RCC 7860 (cell line): ENCODE results near the gene TOR1A.
"Not testable (repeated sequence)": the region's sequence is repeated elsewhere in the genome, so short reads cannot be mapped to it uniquely, and the experiment has no call there.

Source experiments
- DNase-seq: peaks from one replicate; pipeline ENCODE4 v3.0.0-alpha.2; 2015; ENCODE audit warnings: low spot score
- FAIRE-seq: peaks from 2 replicates; lab custom pipeline; 2012; peaks lifted over from hg19 to GRCh38; lab: Jason Lieb, UNC

TOR1A gene

DNA sequence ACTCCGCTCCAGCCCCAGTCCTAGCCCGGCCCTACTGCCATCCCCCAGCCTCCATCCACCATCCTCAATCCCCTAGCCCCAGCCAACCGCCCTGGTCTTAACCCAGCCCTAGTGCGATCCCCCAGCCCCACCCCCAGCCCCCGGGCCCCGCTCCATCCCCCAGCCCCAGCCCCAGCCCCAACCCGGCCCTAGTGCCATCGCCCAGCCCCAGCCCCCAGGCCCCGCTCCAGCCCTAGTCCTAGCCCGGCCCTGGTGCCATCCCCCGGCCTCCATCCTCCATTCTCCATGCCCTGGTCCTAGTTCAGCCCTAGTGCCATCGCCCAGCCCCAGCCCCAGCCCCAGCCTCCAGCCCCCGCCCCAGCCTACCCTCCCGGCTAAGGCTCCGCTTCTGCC is 398 bp downstream of the TOR1A start:
- no peak for DNase-seq
- FAIRE-seq, result no peak

DNA sequence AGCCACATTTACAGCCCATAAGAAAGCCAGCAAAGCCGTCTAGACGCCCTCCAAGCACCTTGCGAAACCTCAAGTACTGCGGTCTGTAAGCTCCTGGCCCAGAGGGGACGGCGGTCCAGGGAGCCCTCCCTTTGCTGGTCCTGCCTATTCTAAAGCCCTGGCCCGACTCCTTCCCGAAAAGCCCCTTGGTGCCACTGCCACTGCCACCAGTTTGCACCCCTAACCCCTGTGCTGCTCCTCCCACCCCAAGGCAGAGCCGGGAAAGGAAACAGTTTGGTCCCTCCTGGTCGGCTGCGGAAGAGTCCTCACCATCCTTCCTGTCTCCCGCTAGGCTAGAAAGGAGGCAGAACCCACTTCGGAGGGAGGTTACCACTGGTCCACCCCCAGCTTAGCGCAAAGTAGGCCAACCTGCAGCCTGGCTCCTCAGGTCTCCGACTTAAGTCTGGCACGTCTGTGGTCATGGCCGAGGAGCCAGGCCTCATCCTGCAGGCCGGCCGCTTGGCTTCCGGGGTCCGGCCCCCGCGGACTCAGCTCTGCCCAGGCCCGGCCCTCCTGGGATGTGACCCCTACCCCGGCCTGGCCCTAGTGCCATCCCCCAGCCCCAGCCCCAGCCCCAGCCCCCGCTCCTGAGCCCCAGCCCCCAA is 916 bp downstream of the TOR1A start:
- FAIRE-seq, result no peak
- peak; percentile 16 for DNase-seq

DNA sequence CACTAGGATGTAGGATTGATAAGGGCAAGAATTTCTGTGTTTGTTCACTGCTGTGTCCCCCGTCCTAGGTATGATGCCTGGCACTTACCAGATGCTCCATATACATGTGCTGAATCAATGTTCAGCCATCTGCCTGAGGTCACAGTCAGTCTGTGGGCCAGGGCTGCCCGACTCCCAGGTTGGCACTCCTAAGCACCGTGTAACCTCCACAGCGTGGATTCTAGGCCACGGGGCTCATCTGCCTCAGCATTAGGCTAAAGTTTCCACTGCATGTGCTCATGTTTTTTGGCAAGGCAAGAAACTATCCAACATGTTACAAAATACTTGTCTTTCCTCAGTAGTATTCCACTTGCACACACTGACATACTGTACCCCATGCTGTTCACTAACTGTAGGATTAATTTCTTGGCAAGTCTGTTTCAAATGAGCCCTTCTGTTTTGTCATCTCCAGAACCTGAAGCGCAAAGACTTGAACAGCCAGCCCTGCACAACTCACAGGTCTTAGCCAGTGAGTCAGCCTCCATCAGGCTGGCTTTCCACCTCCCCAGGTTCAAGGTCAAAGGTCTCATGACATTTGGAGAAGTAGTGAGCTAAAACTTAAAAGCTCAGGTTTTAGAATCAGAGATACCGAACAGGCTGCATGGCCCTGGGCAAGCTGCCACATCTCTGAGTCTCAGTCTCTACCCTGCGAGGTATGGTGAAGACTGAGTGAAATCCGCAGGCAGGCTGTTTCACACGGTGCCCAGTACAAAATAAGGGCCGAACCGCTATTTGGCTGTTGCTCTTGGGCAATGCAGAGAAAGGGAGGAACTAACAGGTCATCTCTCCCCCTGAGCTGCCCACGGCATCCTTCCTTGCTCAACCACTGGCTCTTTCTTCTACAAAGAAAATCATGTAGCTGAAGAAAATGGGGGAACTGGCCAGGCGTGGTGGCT is 7.2 kb downstream of the TOR1A start:
- no peak for DNase-seq
- no peak for FAIRE-seq

DNA sequence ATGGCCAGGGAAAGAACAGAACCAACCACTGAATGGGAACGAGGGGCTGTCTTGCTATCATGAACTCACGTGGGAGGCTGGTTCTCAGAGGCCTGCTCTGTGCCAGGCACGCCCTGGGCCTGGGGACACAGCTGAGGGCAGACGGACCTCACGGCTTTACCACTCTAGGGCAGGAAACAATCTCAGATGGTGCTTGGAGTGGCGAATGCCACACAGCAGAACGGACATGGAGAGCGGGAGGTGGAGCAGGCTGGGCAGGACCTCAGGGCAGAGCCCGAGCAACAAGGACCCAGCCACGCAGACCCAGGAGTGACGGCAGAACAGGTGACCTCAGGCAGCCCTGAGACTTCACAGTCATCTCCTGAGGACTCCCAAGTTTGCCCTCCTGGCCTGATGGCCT is 8.7 kb downstream of the TOR1A start:
- FAIRE-seq (no peak), DNase-seq (no peak)

DNA sequence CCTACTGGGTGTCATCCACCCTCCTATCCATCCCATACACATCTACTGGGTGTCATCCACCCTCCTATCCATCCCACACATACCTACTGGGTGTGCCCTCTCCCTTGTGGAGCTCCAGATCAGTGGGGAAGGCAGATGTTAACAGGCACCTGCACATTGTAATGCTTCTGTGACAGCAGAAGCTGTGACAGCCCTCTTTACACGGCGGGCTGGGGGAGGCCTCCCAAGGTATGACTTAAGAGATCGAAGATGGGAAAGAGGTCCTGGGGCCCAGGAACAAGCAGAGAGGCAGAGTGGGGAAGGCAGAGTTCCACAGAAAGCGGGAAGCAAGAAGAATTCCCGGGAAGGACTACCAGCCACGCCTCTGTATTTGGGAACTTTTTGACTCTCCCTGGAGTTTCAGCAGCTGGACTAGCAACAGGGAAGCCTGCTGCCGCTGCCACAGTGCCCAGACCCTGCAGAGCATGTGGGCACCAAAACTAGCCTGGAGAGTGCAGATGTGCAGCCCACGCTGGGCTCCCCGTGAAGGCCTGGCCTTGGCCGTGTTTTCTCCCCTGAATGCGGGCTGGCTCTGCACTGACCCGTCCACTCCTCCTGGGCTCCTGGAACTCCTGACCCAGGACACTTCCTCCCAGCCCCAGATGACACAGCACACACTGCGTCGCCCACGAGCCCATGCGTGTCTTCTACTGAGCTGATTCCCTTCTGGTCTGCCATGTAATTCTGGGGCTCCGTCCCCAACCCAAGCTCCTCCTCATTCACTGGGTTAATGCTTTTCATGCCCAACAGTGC is 9.3 kb downstream of the TOR1A start:
- FAIRE-seq (no peak), DNase-seq (no peak)

DNA sequence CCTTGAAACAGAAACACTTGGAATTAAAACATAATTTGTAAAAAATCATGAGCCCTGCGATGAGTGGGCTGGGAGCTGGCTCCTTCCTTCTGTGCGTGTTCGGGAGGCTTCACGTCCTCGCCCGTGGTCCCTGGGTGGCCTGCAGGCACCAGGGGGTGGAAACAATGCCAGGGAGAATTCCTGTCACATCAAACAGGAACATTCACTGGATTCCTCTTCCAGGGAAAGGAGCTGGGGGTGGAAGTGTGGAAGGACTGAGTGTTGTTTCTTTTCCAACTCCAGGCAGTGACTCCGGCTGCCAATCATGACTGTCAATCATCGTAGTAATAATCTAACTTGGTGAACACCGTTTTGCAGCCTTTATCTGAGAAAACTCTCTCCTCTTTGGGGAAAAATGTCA is 10.3 kb downstream of the TOR1A start:
- FAIRE-seq (no peak), DNase-seq (no peak)

DNA sequence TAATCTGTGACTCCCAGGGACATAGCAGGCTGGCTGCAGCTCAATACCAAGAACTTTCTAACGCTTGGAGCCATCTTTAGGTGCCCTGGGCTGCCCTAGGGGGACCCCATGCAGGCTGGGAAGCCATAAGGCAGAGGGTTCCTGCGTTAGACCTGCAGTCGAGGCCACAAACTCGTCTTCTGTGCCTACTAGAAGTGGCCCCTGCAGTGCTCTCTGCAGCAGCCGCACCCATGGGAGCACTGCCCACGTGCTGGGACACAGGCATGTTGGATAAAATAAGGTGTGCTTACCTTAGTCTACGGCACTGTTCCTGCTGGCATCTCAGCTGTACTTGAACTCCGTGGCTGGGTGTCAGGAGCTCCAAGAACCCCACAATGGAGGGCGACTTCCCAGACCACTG is 11.6 kb downstream of the TOR1A start:
- no peak for FAIRE-seq
- no peak for DNase-seq

DNA sequence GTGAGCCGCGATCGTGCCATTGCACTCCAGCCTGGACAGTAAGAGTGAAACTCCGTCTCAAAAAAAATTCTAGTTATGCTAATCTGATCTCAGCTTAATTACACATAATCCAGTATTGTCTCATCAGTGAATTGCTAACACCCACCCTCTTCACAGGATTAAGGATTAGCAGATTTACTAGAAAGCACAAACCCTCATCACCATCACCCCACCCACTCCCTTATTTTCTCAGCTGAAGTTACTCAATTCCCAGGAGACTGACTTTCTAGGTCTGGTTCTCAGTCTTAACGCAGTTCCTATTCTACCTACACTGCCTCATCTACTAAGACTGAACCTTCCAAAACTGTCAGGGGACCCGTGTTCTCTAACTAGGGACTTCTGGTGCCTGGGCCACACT is 12.0 kb downstream of the TOR1A start:
- DNase-seq (no peak), FAIRE-seq (no peak)

DNA sequence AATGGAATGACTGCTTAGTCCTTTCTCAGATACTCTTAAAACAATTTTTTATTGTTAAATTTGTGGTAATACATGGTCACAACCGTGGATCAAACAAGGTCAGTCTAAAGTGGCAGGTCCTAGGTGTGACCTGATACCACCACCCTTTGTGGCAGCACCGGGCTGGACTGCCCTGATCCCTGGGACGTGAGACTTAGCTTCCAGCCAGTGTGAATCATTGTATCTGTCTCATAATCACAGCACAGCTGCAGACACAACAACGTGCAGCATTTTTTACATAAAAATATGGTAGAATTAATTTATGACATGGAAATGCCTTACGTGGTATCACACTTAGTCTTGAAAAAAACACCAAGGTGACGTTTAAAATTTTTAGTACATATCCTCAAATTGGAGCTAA is 13.1 kb downstream of the TOR1A start:
- FAIRE-seq, result no peak
- DNase-seq, result no peak

DNA sequence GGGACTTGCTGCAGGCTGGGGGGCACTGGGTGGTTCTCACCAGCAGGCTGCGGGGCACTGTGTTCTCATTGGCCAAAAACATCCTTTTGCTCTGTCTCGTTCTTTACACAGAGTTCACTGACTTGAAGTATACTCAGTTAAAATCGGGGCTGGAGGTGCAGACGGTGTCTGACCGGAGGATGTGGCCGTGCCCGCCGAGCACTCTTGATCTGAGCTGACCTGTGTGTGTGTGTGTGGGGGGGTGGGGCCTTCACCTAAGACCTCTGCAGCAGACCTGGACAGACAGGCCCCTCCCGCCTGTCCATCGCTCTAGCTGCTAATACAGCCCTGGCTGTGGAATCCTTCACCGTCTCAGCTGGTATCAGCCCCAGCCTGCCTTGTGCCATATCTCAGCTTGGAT is 13.8 kb downstream of the TOR1A start:
- FAIRE-seq (no peak), DNase-seq (no peak)

DNA sequence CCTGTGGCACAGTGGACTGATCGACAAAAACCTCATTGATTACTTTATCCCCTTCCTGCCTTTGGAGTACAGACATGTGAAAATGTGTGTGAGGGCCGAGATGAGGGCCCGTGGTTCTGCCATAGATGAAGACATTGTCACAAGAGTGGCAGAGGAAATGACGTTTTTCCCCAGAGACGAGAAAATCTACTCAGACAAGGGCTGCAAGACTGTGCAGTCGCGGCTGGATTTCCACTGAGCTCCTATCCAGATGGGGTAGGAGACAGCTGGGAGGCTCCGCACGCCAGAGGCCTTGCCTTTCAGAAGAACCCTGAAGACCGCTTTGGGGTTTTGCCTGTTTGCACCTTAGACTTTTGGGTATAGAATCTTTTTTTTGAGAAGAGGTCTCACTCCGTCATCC is 14.6 kb downstream of the TOR1A start:
- FAIRE-seq (no peak), DNase-seq (no peak)

DNA sequence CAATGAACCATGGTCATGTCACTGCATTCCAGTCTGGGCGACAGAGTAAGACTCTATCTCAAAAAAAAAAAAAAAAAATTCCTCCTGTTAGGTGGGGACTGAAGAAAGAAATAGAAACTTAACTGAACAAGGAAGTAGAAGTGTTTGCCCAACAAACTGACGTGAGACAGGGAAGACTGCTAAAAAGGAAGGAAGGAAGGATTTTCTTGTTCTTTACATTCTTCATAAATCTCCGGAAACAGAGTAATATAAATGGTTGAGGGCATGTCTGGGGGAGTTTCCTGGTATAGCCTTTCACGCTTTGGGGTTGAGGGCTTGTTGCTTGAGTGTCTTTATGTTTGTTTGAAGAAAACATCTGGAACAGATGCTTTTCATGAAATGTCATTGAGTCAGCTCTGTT is 17.9 kb downstream of the TOR1A start:
- DNase-seq (no peak), FAIRE-seq (no peak)

DNA sequence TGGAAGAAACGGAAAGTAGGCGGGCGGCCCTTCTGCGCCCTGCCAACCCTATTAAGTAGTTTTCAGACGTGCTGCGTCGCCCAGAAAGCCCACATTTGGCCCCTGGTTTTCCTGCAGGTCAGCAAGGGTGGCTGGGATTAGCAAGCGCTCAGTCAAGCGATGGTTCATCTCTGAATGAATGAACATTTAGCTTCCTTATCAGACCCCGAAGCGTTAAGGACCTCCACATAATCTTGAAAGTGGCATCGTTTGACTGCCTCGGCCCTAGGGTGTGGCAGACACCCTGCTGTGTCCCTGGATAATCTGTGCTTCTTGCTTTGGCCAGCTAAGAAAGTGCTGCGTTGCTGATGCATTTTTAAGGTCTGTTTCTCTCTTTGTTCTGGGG is 20.3 kb downstream of the TOR1A start:
- DNase-seq (no peak), FAIRE-seq (no peak)

DNA sequence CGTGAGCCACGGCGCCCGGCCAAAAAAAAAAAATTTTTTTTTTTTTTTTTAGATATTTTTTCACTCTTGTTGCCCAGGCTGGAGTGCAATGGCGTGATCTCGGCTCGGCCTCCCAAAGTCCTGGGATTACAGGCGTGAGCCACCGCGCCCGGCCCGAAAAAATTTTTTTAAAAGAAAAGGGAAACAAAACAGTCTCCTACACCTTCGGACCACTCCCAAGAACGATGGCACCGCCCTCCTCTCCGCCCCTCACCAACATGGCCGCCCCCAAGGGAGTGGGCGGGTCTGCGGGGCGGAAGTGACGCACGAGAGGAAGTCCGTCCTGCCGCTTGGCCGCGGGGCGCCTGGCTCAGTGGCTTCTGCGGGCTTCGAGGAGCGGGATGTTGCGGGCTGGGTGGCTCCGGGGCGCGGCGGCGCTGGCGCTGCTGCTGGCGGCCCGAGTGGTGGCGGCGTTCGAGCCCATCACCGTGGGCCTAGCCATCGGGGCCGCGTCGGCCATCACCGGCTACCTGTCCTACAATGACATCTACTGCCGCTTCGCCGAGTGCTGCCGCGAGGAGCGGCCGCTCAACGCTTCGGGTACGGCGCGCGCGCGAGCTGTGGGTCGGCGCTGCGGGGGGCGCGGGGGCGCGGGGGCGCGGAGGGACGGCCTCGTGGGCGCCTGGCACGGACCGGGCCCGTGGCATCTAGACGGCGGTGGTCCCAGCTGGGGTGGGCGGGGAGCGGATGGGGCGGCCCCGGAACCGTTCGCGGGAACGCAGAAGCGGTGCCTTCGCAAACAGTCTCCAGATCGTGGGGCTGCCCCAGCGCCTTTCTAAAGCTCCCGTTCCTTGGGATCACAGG is 20.9 kb downstream of the TOR1A start, which contains the start of gene TOR1B:
TOR1B (plus strand) TSS at position 352 of the 843 bp plus-strand sequence; CDS start at position 381, 29 bp downstream.
- DNase-seq (peak; percentile 71), FAIRE-seq (no peak)

DNA sequence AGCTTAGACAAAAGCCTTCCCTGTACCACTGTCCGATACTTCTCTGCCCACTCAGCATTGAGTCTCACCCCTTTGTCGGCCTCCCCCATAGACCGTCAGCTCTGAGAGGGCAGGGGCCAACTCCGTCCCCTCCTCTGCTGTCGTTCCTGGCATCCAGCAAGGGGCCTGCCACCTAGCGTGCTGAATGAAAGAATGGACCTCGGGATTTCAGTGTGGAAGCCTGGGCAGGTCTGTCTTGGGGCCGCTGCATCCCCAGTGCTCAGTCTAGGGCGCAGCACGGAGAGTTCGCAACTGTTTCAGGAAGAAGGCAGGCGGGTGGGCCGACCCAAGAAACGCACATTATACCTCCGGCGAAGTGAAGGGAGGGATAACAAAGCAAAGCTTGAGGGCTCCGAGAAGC is 22.4 kb downstream of the TOR1A start:
- FAIRE-seq (no peak), DNase-seq (no peak)

DNA sequence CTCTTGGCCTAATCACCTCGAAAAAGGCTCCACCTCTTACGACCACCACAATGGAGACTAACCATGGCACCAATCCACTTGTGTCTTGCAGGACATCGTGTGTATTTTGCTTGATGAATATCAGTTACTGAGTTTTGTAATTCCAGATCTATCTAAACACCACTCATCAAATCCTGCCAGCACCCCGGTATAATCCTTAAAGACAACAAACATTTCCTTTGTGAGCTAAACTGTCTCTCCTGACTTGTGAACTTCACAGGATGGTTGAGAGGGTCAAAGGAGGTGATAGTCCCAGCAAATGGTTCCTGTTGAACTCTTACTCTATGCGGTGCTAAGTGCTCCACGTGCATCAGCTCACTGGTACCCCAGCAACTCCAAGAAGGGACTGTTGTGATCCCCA is 25.0 kb downstream of the TOR1A start:
- FAIRE-seq, result no peak
- DNase-seq, result no peak

DNA sequence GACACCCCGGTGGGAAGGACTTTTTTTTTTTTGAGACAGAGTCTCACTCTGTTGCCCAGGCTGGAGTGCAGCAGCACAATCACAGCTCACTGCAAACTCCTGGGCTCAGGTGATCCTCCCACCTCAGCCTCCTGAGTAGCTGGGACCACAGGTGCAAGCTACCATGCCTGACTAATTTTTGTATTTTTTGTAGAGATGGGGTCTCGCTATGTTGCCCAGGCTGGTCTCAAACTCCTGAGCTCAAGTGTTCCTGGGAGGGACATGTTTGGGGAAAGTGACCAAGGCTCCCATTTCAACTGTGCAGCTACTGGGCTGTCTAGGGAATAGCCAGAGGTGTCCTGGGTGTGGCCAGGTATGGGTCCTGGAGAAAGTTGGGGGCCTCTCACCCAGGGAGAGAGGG is 27.9 kb downstream of the TOR1A start:
- DNase-seq, FAIRE-seq: not testable (repeated sequence)

DNA sequence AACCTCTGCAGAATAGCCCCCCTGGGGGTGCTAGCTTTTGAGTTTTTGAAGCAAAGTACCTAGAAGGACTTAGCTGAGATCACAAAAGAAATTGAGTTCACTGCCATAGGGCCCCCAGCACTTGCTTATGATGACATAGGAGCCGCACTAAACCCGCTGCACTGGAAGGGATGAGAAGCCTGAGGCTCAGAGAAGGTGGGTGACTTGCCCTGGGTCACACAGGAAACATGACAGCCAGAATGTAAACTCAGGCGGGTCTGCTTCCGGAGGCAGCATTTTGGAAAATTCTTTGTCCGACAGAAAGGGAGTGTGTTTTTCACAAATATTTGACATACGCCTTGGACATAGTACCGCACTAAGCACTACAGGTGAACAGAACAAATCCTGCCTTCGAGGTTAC is 29.4 kb downstream of the TOR1A start:
- FAIRE-seq (no peak), DNase-seq (no peak)

DNA sequence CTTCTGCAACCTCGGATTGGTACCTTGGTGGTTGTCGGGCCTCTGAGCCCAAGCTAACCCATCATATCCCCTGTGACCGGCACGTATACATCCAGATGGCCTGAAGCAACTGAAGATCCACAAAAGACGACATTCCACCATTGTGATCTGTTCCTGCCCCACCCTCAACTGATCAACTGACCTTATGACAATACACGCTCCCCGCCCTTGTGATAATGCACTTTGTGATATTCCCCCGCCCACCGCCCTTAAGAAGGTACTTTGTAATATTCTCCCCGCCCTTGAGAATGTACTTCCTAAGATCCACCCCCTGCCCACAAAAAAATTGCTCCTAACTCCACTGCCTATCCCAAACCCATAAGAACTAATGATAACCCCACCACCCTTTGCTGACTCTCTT is 37.5 kb downstream of the TOR1A start:
- no peak for DNase-seq
- FAIRE-seq, result no peak

DNA sequence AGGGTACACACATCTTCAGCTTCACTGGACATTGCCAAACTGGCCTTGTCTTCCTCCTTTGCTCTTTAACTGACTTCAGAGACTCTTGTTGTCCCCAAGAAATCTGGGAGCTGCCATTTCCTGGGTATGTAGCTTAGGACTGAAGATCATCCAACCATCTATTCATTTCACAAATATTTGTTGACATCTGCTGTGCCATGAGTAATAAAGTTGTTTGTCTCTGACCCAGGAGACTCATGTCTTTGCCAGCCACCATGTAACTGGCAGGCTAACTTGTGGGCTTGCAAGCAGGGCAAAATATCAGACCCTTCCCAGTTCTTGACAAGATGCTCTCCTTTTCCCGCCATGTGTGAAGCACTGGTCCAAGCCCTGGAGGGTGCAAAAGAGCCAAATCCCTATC is 38.1 kb downstream of the TOR1A start:
- no peak for DNase-seq
- FAIRE-seq, result no peak

DNA sequence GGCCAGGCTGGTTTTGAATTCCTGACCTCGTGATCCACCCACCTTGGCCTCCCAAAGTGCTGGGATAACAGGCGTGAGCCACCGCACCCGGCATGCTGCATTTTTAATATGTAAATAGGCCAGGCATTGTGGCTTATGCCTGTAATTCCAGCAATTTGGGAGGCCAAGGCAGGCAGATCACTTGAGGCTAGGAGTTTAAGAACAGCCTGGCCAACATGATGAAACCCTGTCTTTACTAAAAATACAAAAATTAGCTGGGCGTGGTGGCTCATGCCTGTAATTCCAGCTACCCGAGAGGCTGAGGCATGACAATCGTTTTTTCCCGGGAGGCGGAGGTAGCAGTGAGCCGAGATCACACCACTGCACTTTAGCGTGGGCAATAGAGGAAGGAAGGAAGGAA is 39.0 kb downstream of the TOR1A start:
- not testable (repeated sequence) for DNase-seq, FAIRE-seq
